Measurements from ENCODE around the gene B4GALT6. TPM values are rescaled to one million over a fixed set of nuclear protein-coding genes. Genes with fewer than 3 reads are reported as not detected.

The B4GALT6 gene
- total and polyA plus RNA-seq, 2 of the 4 experiments (the other 2 are of a cell fraction) = 1.1 to 3.9 TPM

DNA sequence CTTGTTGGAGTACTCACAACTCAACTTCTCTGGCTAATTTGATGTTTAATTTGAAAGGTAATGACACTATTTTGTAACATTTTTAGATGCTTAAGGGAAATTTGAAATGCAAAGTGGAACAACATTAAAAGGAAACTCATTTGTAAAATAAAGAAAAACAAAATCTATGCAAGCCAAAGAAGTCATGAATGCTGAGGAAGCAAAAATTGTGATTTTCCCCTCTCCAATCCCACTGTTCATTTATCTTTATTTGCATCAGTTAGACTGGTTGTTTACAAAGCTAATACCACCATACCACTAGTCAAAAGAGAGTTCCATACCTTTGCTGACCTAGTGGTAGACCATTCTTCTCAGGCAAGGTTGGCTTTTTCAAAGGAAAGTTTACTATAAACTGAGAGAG, 2.2 kb upstream of the B4GALT6 start:
- intact Hi-C loops (cut with micrococcal nuclease) = no loop called here
- H4K8ac ChIP-seq (ENCODE audit: low read depth in 2 of 2, low read length in 2 of 2) = no peak overlapping the region
- no peaks in the 10 kb centered on the region for H3K4me1 ChIP-seq (ENCODE audit: control insufficient read depth, insufficient read depth, low read length)
- H3K36me3 ChIP-seq (ENCODE audit: control insufficient read depth, insufficient read depth, low read length) = no peaks in the 10 kb centered on the region
- no peak overlapping the region for H3K14ac ChIP-seq (replicated peaks; ENCODE audit: low read depth, low read length)
- no peak overlapping the region for H2AK5ac ChIP-seq (ENCODE audit: low read depth, low read length)
- ChIA-PET CTCF (no interaction called here), POLR2A (ENCODE audit: unreplicated experiment) (no interaction called here)
- BruUV-seq (replicated peaks) = no TSS peak
- H3K27ac ChIP-seq (ENCODE audit: insufficient read depth, low read length) = no peak overlapping the region
- H2BK15ac ChIP-seq (ENCODE audit: low read depth, low read length) = no peak overlapping the region
- H2BK5ac ChIP-seq (ENCODE audit: low read depth, low read length, poor library complexity, severe bottlenecking) = no peak overlapping the region
- H3K9me1 ChIP-seq (ENCODE audit: insufficient read depth, low read length) = 0 out of 2 replicates have a peak, but pooled peaks cover 3% of the 10 kb centered on the region
- H3K79me1 ChIP-seq (ENCODE audit: low read depth in 1 of 2, low read length in 2 of 2) = no peaks in the 10 kb centered on the region
- H3K4ac ChIP-seq (ENCODE audit: low read depth, low read length) = no peak overlapping the region
- ATAC-seq (ENCODE audit: low read depth) (no peak), DNase-seq (no peak)
- H3K9ac ChIP-seq (ENCODE audit: low read depth, low read length) = no peak overlapping the region
- no peak overlapping the region for H3K56ac ChIP-seq (ENCODE audit: extremely low read depth, insufficient read depth, low read length)
- dilution Hi-C loops (cut with HindIII; ENCODE audit: low sequenced_read_pairs, unreplicated experiment) = no loop called here
- no peak overlapping the region for H2AFZ ChIP-seq (replicated peaks; ENCODE audit: low read length, poor library complexity)
- H3K4me2 ChIP-seq (ENCODE audit: low read depth, low read length) = no peak overlapping the region
- no peaks in the 10 kb centered on the region for H3K9me3 ChIP-seq (ENCODE audit: control insufficient read depth, insufficient read depth, low read length)
- no peak overlapping the region for H2BK120ac ChIP-seq (ENCODE audit: low read depth, low read length)
- no peaks in the 10 kb centered on the region for H4K20me1 ChIP-seq (ENCODE audit: insufficient read depth, low read length)
- no peak overlapping the region for H2AK9ac ChIP-seq (replicated peaks; ENCODE audit: low read depth, low read length, poor library complexity)
- no peak overlapping the region for H3K4me3 ChIP-seq (ENCODE audit: insufficient read depth, low read depth, low read length)
- TF ChIP-seq MAZ (IDR thresholded peaks at IDR 0.05; ENCODE audit: borderline replicate concordance, low read depth, low read length) (no peak), MAFK (IDR thresholded peaks at IDR 0.05; ENCODE audit: low read depth, low read length) (peak; percentile 65), POLR2A (IDR thresholded peaks at IDR 0.05; ENCODE audit: low read depth, low read length) (no peak), SMC3 (IDR thresholded peaks at IDR 0.05; ENCODE audit: low read depth, low read length) (no peak)
- in situ Hi-C loops (cut with MboI; ENCODE audit: low sequenced_read_pairs) = no loop called here
- H2BK20ac ChIP-seq (ENCODE audit: low read depth, low read length) = no peak overlapping the region
- no peak overlapping the region for H3K23ac ChIP-seq (ENCODE audit: low read depth, low read length)
- no peak overlapping the region for H4K5ac ChIP-seq (ENCODE audit: low read depth, low read length)
- H3K27me3 ChIP-seq (ENCODE audit: control insufficient read depth, insufficient read depth, low read length) = peaks cover 13% of the 10 kb centered on the region
- no peak overlapping the region for H3K18ac ChIP-seq (ENCODE audit: low read depth, low read length)
- no peak overlapping the region for H4K91ac ChIP-seq (ENCODE audit: insufficient read depth, low read depth, low read length)
